8988T (cell line): ENCODE measurements around the gene NRL.

ENCODE experiments used
- DNase-seq: peaks from one replicate; pipeline ENCODE4 v3.0.0; 2011

Gene NRL

DNA sequence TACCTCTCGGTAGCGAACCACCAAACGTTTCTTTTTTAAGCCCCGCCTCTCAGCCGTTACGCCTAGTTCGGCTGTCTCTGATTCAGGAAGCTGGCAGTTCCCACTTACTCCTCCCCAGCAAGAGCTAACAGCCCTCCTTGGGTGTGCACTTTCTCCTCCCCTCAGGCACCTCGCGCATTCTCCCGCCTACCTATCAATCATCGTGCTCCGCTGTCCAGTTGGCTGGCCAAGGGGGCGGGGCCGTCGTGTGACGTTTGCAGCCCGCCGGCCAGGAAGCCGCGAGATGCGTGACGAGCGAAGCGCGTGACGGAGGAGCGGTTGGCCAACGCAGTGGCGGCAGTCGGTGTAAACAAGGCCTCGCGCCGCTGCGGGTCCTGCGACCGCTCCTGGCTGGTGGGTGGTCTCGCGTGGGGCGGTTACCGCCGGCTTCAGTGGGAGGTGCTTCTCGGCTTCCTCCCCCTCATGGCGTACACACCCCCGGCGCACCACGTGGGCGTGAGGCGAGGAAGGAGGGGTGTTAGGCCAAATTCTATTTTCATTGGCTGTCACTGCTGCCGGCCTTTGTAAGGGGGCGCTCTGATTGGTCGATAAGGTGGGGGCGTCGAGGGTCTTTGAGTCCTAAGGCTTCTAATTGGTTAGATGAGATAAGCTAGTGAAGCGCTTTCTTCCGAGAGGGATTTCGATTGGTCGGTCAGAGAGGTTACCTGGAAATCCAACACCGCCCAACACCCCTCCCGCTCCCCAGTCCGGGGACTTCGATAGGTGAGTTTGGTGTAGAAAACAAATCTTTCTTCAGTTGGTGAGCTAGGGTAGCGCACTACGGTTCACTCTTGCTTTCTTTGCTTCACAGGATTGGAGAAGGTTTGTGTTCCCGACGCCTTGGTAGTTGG is at the start of gene NRL, which contains the start of gene DCAF11:
Gene NRL (minus strand): TSS at position 418 of the 890 bp plus-strand sequence. CDS start 32,101 bp downstream, outside the sequence.
Gene DCAF11 (plus strand): TSS at position 246 of the 890 bp plus-strand sequence. CDS start 818 bp downstream, outside the sequence.
- DNase-seq: peak; percentile 81

DNA sequence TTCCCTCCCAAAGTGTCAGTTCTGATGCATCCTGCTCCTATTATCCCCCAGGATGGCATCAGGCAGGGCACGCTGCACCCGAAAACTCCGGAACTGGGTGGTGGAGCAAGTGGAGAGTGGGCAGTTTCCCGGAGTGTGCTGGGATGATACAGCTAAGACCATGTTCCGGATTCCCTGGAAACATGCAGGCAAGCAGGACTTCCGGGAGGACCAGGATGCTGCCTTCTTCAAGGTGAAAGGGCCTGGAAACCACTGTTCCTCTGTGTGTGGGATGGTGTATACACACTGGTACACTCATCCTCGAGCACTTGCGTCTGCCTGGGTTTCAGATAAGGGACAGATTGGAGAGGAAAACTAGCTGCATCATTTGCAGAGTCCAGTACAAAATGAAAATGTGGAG is 47.3 kb upstream of the NRL start:
- DNase-seq: no peak

DNA sequence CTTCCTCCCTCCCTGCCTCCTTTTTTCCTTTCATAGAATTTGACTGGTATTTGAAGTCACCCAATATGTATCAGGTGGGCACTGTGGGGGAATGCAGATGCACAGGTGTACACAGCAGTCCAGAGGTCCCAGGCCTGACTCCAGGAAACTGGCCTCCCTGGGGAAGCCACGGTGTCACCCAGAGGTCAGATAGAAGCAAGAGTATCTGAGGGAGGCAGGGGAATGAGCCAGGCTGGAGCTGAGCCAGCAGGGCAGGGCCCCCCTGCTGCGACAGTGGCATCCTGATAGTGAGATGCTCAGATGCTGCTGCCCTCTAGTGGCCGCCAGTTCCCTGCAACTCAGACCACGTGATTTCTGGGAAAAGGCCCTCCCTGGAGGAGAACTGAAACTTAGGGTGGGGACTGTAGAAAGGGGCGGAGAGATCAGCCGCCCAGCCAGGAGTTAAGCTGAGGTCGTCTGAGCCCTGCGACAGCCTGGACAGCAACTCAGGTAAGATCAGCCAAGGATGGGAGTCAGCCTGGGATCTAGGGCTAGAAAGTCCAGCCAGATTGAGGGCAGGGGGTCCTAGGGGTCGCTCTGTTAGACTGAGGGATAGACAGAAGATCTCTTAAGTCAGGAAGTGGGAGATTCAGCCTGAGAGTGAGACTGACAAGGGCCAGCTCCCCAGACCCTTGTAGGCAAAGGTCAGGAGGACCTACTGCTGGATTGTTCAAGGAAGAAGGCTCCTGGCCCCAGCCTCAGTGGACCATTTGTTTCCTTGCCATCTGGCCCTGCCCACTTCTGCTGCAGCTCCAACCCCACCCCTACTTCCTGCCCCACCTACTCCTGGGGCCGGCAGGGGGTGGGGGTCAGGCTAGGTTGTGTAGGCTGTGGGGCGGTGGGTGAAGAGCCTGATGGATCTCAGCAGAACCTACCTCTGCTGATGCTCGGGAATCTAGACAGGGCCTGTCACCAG is 46.4 kb upstream of the NRL start, which contains the start of gene IRF9:
Gene IRF9 (plus strand): TSS at position 416 of the 955 bp plus-strand sequence. CDS start 880 bp downstream, outside the sequence.
- peak; percentile 76 for DNase-seq

- DNase-seq: no peak
Observed at GRCh38 chr14:24160499-24160849, 45.7 kb upstream of the NRL start.

GRCh38 chr14:24159777-24160498 is 45.2 kb upstream of the NRL start:
- DNase-seq: no peak

- DNase-seq: no peak
Observed at GRCh38 chr14:24157331-24157730, 42.6 kb upstream of the NRL start.

DNA sequence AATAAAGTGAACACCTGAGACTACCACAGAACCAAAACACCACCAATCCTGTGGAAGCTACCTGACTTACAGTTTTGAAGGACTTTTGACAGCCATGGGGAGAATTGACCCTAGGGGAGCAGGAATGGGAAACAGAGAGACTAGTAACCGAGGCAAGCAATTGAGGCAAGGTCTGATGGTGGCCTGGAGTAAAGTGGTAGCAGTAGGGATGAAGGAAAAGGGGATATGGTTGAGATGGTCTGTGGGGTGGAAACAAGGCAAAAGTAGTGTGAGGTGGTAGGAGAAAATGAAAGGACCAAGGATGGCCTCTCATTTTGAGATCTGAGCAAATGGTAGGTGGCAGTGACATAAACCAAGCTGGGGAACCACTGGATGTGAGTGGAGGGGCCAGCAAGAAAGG is 42.1 kb upstream of the NRL start:
- DNase-seq: no peak

DNA sequence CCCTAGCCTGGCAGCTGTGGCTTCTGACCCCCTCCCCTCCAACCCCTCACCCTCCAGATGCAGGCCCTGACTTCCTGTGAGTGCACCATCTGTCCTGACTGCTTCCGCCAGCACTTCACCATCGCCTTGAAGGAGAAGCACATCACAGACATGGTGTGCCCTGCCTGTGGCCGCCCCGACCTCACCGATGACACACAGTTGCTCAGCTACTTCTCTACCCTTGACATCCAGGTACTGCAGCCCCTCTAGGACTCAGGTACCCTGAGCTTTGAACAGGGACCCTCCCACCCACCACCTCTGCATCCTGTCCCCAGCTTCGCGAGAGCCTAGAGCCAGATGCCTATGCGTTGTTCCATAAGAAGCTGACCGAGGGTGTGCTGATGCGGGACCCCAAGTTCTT is 40.4 kb upstream of the NRL start:
- no peak for DNase-seq

DNA sequence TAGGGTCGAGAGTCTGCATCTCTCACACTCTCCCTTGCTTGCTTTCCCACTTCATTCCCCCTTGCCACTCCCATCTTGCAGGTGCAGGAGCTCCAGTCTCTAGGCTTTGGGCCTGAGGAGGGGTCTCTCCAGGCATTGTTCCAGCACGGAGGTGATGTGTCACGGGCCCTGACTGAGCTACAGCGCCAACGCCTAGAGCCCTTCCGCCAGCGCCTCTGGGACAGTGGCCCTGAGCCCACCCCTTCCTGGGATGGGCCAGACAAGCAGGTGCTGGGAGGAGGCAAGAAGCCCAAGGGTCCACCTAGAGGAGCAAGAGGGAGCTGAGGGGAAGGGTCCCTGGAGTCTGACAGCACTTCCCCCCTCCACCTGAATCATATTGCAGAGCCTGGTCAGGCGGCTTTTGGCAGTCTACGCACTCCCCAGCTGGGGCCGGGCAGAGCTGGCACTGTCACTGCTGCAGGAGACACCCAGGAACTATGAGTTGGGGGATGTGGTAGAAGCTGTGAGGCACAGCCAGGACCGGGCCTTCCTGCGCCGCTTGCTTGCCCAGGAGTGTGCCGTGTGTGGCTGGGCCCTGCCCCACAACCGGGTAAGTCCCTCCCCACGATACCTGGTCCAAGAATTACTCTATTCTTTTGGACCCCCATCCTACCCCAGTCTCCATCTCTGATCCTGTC is 36.8 kb upstream of the NRL start:
- DNase-seq: no peak

- no peak for DNase-seq
Observed at GRCh38 chr14:24150993-24151392, 36.2 kb upstream of the NRL start.

DNA sequence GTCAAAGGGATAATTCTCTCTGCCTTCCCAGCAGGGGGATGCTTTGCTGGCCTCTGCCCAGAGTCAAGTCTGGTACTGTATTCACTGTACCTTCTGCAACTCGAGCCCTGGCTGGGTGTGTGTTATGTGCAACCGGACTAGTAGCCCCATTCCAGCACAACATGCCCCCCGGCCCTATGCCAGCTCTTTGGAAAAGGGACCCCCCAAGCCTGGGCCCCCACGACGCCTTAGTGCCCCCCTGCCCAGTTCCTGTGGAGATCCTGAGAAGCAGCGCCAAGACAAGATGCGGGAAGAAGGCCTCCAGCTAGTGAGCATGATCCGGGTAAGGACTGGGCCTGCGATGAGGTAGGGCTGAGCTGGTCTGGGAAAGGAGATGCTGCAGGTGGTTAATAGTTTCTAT is 35.8 kb upstream of the NRL start:
- DNase-seq: no peak

- no peak for DNase-seq
Observed at GRCh38 chr14:24150061-24150460, 35.3 kb upstream of the NRL start.

- DNase-seq: no peak
Observed at GRCh38 chr14:24149302-24149969, 34.7 kb upstream of the NRL start.

GRCh38 chr14:24147761-24148428 is 33.1 kb upstream of the NRL start:
- DNase-seq: no peak

DNA sequence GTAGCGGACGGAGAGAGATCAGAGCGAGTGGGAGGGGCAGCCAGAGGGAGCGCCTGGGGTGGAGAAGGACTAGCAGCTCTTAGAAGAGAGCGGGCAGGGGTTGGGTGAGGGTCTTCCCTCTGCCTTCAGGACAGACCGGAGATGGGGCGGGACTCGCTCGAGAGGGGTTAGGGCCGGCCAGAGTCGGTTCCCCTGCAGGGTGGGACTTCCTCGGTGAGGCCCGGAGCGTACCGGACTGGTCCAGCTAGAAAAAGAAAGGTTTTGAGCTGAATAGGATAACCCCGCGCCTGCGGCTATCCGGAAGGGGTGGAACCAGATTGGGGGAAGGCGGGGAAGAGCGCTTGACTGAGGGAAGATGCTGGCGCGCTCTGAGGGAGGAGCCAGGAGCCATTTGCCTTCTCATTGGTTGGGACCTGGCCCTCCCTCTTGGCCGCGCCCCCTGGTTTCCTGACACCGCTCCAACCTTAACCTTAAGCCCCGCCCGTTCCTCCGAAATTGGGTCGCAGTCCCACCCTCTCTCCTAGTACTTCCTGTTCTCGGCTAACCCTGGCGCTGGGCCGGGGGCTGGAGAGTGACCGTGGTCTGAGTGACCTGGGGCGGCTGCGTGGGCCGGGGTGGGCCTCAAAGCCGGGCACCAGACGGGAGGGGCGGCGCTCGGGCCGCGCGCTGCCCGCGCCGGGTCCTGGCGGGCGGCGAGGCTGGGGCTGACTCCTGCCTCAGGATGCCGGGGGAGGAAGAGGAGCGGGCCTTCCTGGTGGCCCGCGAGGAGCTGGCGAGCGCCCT is 32.4 kb upstream of the NRL start, which contains the start of gene RNF31:
Gene RNF31 (plus strand): TSS at position 521 of the 783 bp plus-strand sequence. CDS start 201 bp downstream, at position 722.
- DNase-seq: peak; percentile 77

DNA sequence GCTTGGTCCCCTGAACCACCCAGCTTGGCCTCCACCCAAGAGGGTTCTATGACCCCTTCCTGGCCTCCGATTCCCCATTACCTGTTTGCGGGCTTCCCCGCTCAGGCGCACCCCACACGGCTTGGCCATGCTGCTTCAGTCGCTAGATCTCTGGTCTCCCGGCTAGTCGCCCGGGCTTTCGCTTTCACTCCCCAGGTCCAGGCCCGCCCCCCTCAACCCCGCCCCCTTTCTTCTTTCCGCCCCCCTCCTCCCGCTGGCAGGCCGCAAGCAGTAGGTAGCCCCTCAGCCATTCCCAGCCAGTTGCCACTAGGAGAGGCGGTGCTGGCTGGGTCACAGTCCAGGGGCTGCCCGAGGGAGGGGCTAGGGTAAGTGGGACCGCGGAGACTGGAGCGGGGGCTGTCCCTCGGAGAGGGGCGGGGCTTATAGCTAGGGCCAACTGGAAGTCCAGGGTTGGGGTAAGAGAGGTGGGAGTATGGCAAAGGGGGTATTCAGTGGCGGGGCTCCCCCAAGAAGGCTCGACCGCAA is 31.8 kb upstream of the NRL start, which contains the start of gene PSME2:
Gene PSME2 (minus strand): TSS at position 158 of the 525 bp plus-strand sequence. CDS start 29 bp downstream, at position 129.
- DNase-seq: peak; percentile 91

DNA sequence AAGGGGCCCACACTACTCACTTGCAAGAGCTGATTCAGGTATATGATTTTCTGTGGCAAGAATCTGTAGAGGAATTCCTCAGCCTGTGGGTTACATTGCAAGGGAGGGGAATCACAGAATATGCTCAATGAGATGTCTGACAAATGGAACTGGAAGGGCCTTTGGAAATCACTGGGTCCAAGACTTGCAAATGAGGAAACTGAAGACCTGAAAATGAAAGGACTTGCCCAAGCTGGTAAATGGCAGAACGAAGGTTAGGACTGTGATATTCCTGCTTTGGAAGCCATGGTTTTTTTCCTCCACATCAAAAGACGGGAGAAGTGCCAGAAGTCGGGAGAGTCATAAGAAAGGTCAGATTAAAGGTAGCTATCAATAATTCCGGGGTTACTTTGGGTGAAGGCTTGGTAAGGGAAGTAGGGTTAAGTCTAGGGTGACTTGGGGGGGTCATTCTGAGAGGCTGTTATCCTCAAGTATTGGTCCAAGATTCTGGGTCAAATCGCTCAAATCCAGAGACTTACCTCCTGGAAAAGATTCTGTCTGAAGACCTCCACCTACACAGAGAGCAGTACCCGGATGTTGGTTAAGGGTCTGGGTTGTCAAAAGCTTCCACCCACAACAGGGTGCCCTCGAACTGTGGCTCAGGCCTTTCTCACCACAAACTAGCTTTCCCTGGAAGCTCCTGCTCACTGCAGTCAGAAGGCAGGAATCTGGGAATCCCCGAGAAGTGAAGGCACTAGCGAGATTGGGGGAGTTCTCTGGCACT is 31.1 kb upstream of the NRL start:
- DNase-seq: no peak

- DNase-seq: no peak
Observed at GRCh38 chr14:24145219-24145618, 30.5 kb upstream of the NRL start.

- DNase-seq: no peak
Observed at GRCh38 chr14:24144451-24144850, 29.7 kb upstream of the NRL start.
